ENCODE results near the gene ERBB4.
A peak's percentile ranks its signal among the peaks of the same experiment; 100 is the strongest.
"Not testable (repeated sequence)": the region's sequence is repeated elsewhere in the genome, so short reads cannot be mapped to it uniquely, and the experiment has no call there.

The ERBB4 gene

GRCh38 chr2:212076456-212076855, 462.1 kb downstream of the ERBB4 start:
- no peak for DNase-seq (ENCODE audit: low read depth)

DNA sequence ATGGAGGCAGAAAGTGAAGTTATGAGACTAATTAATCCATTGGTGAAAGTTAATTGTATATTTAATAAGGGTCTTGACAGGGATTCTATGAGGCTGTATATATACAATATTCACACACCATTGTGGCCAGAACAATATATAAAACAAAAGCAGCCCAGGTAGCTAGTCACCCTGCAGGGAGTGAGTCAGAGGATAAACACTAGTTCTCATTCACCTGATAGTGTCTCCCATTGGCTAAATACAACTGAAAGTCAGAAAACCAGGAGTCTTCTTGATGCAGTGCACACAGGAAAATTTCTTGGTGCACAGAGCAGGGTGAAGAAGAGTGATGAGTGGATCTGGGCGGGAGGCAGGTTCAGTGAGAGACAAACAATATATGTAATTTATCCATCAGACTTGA, 465.2 kb downstream of the ERBB4 start:
- no peak for DNase-seq (ENCODE audit: low read depth)

GRCh38 chr2:212066546-212066945, 472.1 kb downstream of the ERBB4 start:
- DNase-seq (ENCODE audit: low read depth) = no peak

GRCh38 chr2:212064318-212064717, 474.3 kb downstream of the ERBB4 start:
- DNase-seq (ENCODE audit: low read depth) = no peak

- DNase-seq (ENCODE audit: low read depth) = peak; percentile 21
Measured at GRCh38 chr2:212052412-212053159, 486.0 kb downstream of the ERBB4 start.

GRCh38 chr2:212050871-212051270, 487.7 kb downstream of the ERBB4 start:
- DNase-seq (ENCODE audit: low read depth) = no peak

GRCh38 chr2:212042562-212042961, 496.0 kb downstream of the ERBB4 start:
- DNase-seq (ENCODE audit: low read depth) = no peak

DNA sequence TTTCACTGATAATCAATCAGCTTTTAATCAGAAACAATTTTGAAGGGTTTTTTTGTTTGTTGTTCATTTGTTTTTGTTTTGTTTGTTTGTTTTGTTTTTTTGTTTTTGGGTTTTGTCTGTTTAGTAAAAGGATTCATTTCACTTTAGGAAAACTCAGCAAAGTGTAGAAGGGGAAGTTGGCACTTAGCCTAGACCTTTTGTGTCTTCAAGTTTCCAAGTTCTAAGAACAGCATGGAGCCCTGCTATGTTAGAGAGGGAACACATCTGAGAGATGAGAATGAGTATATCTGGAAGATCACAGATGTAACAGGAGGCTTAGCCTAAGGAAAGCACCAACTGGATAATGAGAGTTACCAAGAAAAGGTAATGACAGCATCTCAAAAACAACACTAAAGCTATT, 501.5 kb downstream of the ERBB4 start:
- DNase-seq (ENCODE audit: low read depth) = no peak

DNA sequence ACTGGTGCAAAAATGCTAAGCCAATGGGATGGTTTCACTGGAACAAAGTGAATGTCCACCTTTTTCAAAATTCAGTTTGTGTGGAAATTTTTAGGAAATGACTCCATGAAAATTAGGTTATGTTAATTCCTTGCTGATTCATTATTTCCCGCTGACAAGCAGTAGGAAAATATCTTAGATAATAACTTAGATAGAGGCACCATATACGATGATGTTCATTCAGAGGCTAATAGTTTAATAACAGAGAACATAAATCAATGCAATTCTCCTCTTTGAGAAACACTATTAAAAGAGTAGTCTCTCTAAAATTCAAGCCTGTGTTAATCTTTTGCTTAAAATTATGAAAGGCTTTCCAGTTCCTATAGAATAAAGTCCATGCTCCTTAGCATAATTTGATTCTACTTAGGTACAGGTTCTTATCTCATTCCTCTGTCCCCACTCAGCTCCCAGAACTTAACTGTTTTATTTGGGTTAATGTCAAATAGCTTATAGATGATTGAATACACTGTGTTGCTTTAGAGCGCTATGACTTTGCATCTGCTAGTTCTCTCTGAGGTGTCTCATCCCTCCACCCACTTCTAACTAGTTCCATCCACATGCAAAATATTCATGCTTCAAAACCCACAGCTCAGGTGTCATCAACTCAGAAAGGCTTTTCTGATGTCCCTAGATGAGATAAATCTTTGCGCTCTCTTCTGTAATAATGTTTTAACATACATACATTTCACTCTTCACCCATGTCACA, 503.6 kb downstream of the ERBB4 start:
- no peak for DNase-seq (ENCODE audit: low read depth)

DNA sequence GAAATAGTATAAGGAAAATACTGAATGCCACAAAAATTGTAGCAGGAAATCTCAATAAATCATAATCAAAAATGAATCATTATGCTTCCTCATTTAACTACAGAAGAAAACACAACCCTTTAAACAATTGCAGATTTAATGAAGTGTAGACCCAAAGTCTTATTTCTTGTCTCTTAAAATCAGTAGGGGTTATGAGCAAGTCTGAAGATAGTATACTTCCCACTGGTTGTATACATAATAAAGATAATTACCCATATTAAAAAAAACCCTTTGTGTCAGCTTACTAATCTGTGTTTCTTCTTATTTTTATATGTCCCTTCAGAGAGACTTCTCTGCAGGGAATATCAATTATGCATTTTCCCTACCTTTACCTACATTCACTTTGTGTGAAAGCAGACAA, 504.7 kb downstream of the ERBB4 start:
- DNase-seq (ENCODE audit: low read depth) = no peak

DNA sequence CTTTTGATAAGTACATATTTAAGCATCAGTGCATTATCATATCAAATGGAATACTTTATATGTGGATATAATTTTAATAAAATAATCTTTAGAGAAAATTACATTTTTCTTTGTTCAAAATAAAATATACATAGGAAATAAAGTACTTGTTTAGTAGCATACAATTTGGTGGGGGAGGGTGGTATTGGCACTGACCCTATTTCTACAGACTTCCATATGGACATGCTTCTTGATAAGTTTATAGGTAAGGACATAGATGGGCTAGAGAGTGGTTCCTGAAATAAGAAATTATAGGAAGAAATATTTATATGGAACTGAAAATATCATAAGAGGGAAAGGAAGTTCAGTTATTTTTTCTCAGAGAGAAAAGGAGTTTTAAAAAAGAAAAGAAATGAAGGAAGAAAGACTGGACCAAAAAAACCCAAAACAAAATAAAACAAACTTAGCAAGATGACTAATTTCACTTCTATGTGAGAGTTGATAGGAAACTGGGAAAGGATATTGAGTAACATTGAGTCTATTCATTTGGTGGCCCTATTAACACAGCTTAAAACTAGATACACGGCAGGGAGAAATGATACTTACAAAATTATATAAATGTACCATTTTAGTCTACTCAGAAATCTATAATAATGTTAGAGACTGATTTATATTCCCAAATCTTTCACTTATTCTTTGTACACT, 505.9 kb downstream of the ERBB4 start:
- peak; percentile 55 for DNase-seq (ENCODE audit: low read depth)

- peak; percentile 69 for DNase-seq (ENCODE audit: low read depth)
Measured at GRCh38 chr2:212032032-212032431, 506.6 kb downstream of the ERBB4 start.

DNA sequence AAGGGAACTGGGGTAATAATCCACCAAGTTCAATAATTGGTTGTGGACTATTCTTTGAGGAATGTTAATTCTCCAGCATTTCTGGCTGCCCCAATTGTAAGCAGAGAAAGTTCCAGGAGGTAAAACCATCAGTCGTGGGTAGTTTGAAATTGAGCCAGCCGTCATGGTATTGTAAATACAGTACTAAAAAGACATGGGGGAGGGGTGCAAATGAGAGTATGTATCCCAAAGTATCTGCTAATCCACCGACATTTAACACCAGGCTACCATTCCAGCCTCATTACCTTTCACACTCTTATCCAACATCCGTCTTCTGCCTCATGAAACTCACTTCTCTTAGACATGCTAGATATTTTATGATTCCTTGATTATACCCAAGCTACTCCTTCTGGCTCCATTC, 507.9 kb downstream of the ERBB4 start:
- DNase-seq (ENCODE audit: low read depth) = no peak

DNA sequence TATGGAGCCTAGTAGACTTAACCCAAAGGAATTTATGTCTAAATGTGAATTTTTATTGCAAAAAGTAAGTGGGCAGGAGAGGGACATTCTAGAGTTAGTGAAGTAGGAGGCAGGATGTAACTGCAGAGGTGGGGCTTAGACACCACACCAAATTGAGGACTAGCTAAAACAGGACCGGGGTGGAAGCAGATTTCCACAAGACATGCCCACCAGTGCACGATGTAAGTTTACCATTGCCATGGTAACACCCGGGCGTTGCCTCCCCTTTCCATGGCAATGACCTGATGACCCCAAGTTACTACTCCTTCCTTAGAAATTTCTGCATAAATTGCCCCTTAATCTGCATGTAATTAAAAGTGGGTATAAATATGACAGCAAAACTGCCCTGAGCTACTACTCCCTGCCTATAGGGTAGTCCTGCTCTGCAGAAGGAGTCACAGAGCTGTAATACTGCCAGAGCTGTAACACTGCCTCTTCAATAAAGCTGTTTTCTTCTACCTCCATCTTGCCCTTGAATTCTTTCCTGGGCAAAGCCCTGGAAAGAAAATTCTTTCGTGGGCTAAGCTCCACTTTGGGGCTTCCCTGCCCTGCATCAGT, 509.7 kb downstream of the ERBB4 start:
- DNase-seq (ENCODE audit: low read depth) = no peak

DNA sequence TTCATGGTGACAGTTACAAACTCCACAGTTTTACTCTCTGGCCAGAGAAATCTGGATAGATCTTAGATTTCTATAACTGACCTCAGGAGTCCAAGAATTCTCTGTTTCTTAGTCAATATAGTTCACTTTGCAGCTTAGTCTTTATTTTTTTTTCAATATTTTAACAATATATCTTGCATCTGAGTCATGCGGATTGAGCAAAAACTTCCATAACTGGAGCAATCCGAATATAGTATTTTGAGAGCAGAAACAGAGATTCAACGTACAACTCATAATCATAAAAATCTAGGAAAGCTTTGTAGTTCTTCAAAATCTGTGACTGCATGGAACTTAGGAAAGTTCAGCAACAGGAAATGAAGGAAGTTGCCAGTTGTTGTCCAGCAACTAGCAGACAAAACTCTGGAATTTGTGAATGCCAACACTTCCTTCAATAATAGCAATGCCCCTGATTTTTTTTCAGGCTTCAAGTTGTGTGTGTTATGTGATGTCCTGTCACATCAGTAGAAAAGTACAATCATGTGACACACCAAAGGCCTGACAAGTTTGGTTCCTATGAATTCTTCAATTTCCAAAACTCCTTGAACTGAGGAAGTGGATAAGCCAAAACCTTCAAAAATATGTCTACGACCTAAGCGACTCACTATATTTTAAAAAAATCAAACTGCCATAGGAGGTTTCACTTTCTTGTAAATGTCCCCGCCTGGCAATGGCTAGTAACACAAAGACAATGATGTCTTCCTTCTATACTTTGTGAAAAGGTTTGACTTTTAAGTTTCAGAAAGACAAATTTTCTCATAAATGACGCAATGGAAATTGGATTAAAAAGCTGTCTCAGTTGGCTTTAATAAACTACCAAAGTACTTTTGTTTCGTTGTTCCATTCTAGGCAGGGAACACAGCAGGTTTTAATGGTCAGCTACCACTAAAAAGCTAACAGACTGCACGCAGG, 510.6 kb downstream of the ERBB4 start:
- DNase-seq (ENCODE audit: low read depth) = peak; percentile 53

DNA sequence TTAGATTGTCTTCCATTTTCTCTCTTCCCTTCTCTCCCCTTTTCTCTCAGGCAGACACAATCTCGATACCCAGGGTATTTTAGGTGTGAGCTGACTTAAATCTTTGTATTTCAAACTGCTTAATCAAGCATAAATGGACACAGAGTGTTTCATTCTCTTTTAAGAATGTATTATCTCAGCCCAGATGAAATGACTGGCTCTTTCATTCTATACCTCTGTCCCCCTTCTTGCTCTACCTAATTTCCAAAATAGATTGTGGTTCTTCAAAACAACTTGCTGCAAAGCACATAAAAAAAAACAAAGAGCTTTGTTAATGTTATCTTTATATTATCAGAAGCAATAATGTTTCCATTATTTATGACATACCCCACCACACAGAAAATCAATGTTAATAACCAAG, 514.6 kb downstream of the ERBB4 start:
- DNase-seq (ENCODE audit: low read depth) = no peak

GRCh38 chr2:212022966-212023365, 515.6 kb downstream of the ERBB4 start:
- peak; percentile 13 for DNase-seq (ENCODE audit: low read depth)

DNA sequence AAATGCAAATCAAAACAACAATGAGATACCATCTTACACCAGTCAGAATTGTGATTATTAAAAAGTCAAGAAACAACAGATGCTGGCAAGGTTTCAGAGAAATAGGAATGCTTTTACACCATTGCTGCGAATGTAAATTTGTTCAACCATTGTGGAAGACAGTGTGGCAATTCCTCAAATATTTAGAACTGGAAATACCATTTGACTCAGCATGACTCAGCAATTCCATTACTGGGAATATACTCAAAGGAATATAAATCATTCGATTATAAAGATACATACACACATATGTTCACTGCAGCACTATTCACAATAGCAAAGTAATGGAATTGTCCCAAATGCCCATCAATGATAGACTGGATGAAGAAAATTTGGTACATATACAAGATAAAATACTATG, 516.7 kb downstream of the ERBB4 start:
- DNase-seq (ENCODE audit: low read depth) = peak; percentile 64

- no peak for DNase-seq (ENCODE audit: low read depth)
Measured at GRCh38 chr2:212015588-212015987, 523.0 kb downstream of the ERBB4 start.

DNA sequence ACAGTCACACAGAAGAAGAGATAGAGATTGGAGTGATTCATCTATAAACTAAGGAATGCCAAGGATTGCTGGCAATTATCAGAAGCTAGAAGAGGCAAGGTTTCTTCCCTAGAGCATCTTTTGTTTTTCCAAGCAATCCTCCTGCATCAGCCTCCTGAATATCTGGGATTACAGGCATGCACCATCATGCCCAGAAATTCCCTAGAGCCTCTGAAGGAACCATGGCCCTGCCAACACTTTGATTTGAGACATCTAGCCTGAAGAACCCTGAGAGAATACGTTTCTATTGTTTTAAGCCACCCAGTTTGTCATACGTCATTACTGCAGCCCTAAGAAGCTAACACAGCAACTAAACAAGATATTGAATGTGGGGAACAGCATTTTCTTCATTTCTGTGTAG, 525.0 kb downstream of the ERBB4 start:
- DNase-seq (ENCODE audit: low read depth) = no peak

- DNase-seq (ENCODE audit: low read depth) = not testable (repeated sequence)
Measured at GRCh38 chr2:212010305-212010704, 528.3 kb downstream of the ERBB4 start.
